ENCODE measurements around the gene PRKAA1.
"Not testable (repeated sequence)": the region's sequence is repeated elsewhere in the genome, so short reads cannot be mapped to it uniquely, and the experiment has no call there.

DNA sequence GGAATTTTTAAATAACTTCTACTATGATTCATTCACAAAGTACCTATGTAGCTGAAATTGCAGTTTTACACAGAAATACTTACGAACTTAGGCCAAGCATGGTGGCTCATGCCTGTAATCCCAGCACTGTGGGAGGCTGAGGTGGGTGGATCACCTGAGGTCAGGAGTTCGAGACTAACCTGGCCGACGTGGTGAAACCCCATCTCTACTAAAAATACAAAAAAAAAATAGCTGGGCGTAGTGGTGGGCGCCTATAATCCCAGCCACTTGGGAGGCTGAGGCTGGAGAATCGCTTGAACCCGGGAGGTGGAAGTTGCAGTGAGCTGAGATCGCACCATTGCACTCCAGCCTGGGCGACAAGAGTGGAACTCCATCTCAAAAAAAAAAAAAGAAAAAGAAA is 5.5 kb downstream of the PRKAA1 start:
- TF ChIP-seq POLR2AphosphoS5, GABPA (IDR thresholded peaks at IDR 0.05; ENCODE audit: low read depth): not testable (repeated sequence)
- TF ChIP-seq, protein P1, sequence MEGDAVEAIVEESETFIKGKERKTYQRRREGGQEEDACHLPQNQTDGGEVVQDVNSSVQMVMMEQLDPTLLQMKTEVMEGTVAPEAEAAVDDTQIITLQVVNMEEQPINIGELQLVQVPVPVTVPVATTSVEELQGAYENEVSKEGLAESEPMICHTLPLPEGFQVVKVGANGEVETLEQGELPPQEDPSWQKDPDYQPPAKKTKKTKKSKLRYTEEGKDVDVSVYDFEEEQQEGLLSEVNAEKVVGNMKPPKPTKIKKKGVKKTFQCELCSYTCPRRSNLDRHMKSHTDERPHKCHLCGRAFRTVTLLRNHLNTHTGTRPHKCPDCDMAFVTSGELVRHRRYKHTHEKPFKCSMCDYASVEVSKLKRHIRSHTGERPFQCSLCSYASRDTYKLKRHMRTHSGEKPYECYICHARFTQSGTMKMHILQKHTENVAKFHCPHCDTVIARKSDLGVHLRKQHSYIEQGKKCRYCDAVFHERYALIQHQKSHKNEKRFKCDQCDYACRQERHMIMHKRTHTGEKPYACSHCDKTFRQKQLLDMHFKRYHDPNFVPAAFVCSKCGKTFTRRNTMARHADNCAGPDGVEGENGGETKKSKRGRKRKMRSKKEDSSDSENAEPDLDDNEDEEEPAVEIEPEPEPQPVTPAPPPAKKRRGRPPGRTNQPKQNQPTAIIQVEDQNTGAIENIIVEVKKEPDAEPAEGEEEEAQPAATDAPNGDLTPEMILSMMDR (IDR thresholded peaks at IDR 0.05; ENCODE audit: insufficient read depth, low read length), result not testable (repeated sequence)
